ENCODE results near the gene TMEM121. TPM values are rescaled to one million over a fixed set of nuclear protein-coding genes. Genes with fewer than 3 reads are reported as not detected.

TMEM121 gene
- total RNA-seq, 1 experiment from 2014 or later = not detected

DNA sequence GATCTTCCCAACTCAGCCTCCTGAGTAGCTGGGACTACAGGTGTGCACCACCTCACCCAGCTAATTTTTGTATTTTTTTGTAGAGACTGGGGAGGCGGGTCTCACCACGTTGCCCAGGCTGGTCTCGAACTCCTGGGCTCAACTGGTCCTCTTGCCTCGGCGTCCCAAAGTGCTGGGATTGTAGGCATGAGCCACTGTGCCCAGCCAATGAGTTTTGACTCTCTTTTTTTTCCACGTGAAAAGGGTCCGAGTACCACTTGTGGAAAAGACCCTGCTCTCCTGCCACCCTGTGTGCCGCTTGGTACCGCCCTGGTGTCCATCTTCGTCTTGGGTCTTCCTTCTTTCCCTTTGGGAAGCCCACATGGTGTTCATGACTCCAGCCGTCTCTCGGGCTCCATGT is 17.8 kb upstream of the TMEM121 start:
- Histone ChIP-seq H3K9me3 (no peaks in the 10 kb centered on the region), H3K27me3 (replicated peaks; ENCODE audit: control insufficient read depth, insufficient read depth, low read length) (no peaks in the 10 kb centered on the region), H3K36me3 (ENCODE audit: control insufficient read depth, insufficient read depth, low read length) (no peaks in the 10 kb centered on the region), H3K4me1 (no peaks in the 10 kb centered on the region), H3K4me3 (ENCODE audit: low read depth, low read length) (no peak overlapping the region)
- DNase-seq = no peak
- no peak overlapping the region for H3K4me3 Mint-ChIP-seq (ENCODE audit: unreplicated experiment)
- H3K27me3 Mint-ChIP-seq (ENCODE audit: insufficient read depth, unreplicated experiment) = peaks cover 15% of the 10 kb centered on the region
- H3K9me3 Mint-ChIP-seq (ENCODE audit: unreplicated experiment) = no peaks in the 10 kb centered on the region
- peaks cover 7% of the 10 kb centered on the region for H3K4me1 Mint-ChIP-seq (ENCODE audit: low read depth, unreplicated experiment)
- ChIA-PET POLR2A (no interaction called here), CTCF (no interaction called here)
- no TSS peak for BruUV-seq (replicated peaks)
- H3K36me3 Mint-ChIP-seq (ENCODE audit: insufficient read depth, unreplicated experiment) = peaks cover 8% of the 10 kb centered on the region
- intact Hi-C loops (cut with micrococcal nuclease; ENCODE audit: unreplicated experiment) = no loop called here
- H3K27ac Mint-ChIP-seq (ENCODE audit: unreplicated experiment) = no peak overlapping the region
- TF ChIP-seq, protein P1, sequence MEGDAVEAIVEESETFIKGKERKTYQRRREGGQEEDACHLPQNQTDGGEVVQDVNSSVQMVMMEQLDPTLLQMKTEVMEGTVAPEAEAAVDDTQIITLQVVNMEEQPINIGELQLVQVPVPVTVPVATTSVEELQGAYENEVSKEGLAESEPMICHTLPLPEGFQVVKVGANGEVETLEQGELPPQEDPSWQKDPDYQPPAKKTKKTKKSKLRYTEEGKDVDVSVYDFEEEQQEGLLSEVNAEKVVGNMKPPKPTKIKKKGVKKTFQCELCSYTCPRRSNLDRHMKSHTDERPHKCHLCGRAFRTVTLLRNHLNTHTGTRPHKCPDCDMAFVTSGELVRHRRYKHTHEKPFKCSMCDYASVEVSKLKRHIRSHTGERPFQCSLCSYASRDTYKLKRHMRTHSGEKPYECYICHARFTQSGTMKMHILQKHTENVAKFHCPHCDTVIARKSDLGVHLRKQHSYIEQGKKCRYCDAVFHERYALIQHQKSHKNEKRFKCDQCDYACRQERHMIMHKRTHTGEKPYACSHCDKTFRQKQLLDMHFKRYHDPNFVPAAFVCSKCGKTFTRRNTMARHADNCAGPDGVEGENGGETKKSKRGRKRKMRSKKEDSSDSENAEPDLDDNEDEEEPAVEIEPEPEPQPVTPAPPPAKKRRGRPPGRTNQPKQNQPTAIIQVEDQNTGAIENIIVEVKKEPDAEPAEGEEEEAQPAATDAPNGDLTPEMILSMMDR (IDR thresholded peaks at IDR 0.05; ENCODE audit: insufficient read depth in 1 of 2, low read depth in 1 of 2, low read length in 1 of 2, severe bottlenecking in 1 of 2, unreplicated experiment in 1 of 2) = no peak

DNA sequence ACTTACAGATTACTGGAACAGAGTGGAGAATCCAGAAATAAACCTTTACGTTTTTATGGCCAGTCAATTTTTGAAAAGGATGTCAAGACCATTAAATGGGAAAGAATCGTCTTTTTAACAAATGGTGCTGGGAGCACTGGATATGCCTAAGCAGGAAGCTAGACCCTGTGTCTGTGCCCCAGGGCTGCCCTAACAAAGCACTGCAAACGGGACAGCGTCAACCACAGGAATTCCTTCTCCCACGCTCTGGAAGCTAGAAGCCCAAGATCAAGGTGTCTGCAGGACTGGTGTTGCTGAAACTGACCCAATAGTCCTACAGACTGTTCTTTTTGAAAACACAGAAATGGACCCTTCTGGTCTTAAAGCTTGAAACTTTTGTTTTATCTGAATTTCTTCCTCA is 9.3 kb upstream of the TMEM121 start:
- no TSS peak for BruUV-seq (replicated peaks)
- Histone ChIP-seq H3K9me3 (no peaks in the 10 kb centered on the region), H3K4me3 (ENCODE audit: low read depth, low read length) (no peak overlapping the region), H3K27me3 (replicated peaks; ENCODE audit: control insufficient read depth, insufficient read depth, low read length) (no peaks in the 10 kb centered on the region), H3K4me1 (no peaks in the 10 kb centered on the region), H3K36me3 (ENCODE audit: control insufficient read depth, insufficient read depth, low read length) (no peaks in the 10 kb centered on the region)
- CTCF ChIA-PET = no interaction called here
- no peak overlapping the region for H3K27ac Mint-ChIP-seq (ENCODE audit: unreplicated experiment)
- H3K4me3 Mint-ChIP-seq (ENCODE audit: unreplicated experiment) = no peak overlapping the region
- H3K9me3 Mint-ChIP-seq (ENCODE audit: unreplicated experiment) = peaks cover 6% of the 10 kb centered on the region
- no peaks in the 10 kb centered on the region for H3K36me3 Mint-ChIP-seq (ENCODE audit: insufficient read depth, unreplicated experiment)
- H3K27me3 Mint-ChIP-seq (ENCODE audit: insufficient read depth, unreplicated experiment) = peaks cover 12% of the 10 kb centered on the region
- no peak for DNase-seq
- intact Hi-C loops (cut with micrococcal nuclease; ENCODE audit: unreplicated experiment) = no loop called here
- H3K4me1 Mint-ChIP-seq (ENCODE audit: low read depth, unreplicated experiment) = no peaks in the 10 kb centered on the region
- TF ChIP-seq, protein P1 (IDR thresholded peaks at IDR 0.05; ENCODE audit: insufficient read depth in 1 of 2, low read depth in 1 of 2, low read length in 1 of 2, severe bottlenecking in 1 of 2, unreplicated experiment in 1 of 2) = no peak
- POLR2A ChIA-PET = no interaction called here

DNA sequence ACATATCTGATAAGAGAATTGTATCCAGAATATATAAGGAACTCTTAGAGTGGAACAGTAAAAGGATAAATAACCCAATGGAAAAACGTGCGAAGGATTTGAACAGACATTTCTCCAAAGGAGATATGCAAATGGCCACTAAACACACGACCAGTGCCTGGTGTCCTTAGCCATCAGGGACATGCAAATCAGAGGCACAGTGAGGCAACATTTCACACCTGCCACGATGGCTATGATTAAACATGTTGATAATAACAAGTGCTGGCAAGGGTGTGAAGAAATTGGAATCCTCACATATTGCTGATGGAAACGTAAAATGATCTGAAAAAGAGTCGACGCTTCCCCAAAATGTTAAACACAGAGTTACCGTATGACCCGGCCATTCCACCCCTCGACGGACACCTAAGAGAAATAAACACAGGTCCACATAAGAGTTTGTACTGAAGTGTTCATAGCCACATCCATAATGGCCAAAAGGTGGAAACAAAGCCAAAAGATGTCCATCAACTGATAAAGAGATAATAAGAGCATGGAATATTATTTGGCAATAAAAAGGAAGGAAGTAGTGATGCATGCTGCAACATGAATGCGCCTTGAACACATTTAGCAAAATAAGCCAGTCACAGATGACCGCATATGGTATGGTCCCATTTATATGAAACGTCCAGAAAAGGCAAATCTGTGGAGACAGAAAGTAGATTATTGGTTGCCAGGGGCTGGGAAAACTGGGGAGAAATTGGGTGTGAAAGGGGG is 6.3 kb upstream of the TMEM121 start:
- DNase-seq = no peak
- Mint-ChIP-seq H3K9me3 (ENCODE audit: unreplicated experiment) (peaks cover 6% of the 10 kb centered on the region), H3K27me3 (ENCODE audit: insufficient read depth, unreplicated experiment) (peaks cover 18% of the 10 kb centered on the region), H3K27ac (ENCODE audit: unreplicated experiment) (no peak overlapping the region), H3K36me3 (ENCODE audit: insufficient read depth, unreplicated experiment) (no peaks in the 10 kb centered on the region), H3K4me1 (ENCODE audit: low read depth, unreplicated experiment) (no peaks in the 10 kb centered on the region), H3K4me3 (ENCODE audit: unreplicated experiment) (no peak overlapping the region)
- no peaks in the 10 kb centered on the region for H3K36me3 ChIP-seq (ENCODE audit: control insufficient read depth, insufficient read depth, low read length)
- H3K4me1 ChIP-seq = no peaks in the 10 kb centered on the region
- no peaks in the 10 kb centered on the region for H3K9me3 ChIP-seq
- no peaks in the 10 kb centered on the region for H3K27me3 ChIP-seq (replicated peaks; ENCODE audit: control insufficient read depth, insufficient read depth, low read length)
- H3K4me3 ChIP-seq (ENCODE audit: low read depth, low read length) = no peak overlapping the region
- TF ChIP-seq, protein P1 (IDR thresholded peaks at IDR 0.05; ENCODE audit: insufficient read depth in 1 of 2, low read depth in 1 of 2, low read length in 1 of 2, severe bottlenecking in 1 of 2, unreplicated experiment in 1 of 2) = no peak
- intact Hi-C loops (cut with micrococcal nuclease; ENCODE audit: unreplicated experiment) = no loop called here
- ChIA-PET CTCF (interaction anchor here (0.7 to 1.1 kb wide), 2 partner anchors 8 to 12 kb away, joined by 4 to 6 read pairs; no protein-coding TSS in a partner anchor), POLR2A (no interaction called here)
- BruUV-seq (replicated peaks) = no TSS peak
